ENCODE measurements around the gene EXOSC10.

The EXOSC10 gene

GRCh38 chr1:11099310-11100148, at the start of gene EXOSC10:
Gene EXOSC10, minus strand, starts transcription at chr1:11099869. Its CDS starts 38 bp downstream, at chr1:11099831.
- peak; percentile 84 for DNase-seq

GRCh38 chr1:11147197-11147770, 47.6 kb upstream of the EXOSC10 start:
- peak; percentile 31 for DNase-seq

GRCh38 chr1:11145741-11146140, 46.1 kb upstream of the EXOSC10 start:
- DNase-seq: no peak

- no peak for DNase-seq
These were observed 45.0 kb upstream of the EXOSC10 start for GRCh38 chr1:11144570-11145256.

GRCh38 chr1:11143907-11144306, 44.2 kb upstream of the EXOSC10 start:
- DNase-seq: no peak

- no peak for DNase-seq
These were observed 43.7 kb upstream of the EXOSC10 start for GRCh38 chr1:11143401-11143800.

GRCh38 chr1:11142618-11143391, 43.1 kb upstream of the EXOSC10 start:
- DNase-seq: no peak

GRCh38 chr1:11138952-11139351, 39.3 kb upstream of the EXOSC10 start:
- DNase-seq: no peak

GRCh38 chr1:11138029-11138428, 38.4 kb upstream of the EXOSC10 start:
- no peak for DNase-seq

- no peak for DNase-seq
These were observed 35.2 kb upstream of the EXOSC10 start for GRCh38 chr1:11134898-11135266.

- no peak for DNase-seq
These were observed 34.7 kb upstream of the EXOSC10 start for GRCh38 chr1:11134251-11134897.

GRCh38 chr1:11132563-11133293, 33.1 kb upstream of the EXOSC10 start:
- no peak for DNase-seq

- DNase-seq: no peak
These were observed 32.1 kb upstream of the EXOSC10 start for GRCh38 chr1:11131816-11132215.

GRCh38 chr1:11130406-11130805, 30.7 kb upstream of the EXOSC10 start:
- no peak for DNase-seq

GRCh38 chr1:11129649-11130390, 30.2 kb upstream of the EXOSC10 start:
- DNase-seq: no peak

GRCh38 chr1:11126569-11126968, 26.9 kb upstream of the EXOSC10 start:
- no peak for DNase-seq

GRCh38 chr1:11125931-11126330, 26.3 kb upstream of the EXOSC10 start:
- DNase-seq: no peak

- DNase-seq: no peak
These were observed 25.3 kb upstream of the EXOSC10 start for GRCh38 chr1:11124965-11125364.

GRCh38 chr1:11116318-11116717, 16.6 kb upstream of the EXOSC10 start:
- DNase-seq: no peak

GRCh38 chr1:11114966-11115365, 15.3 kb upstream of the EXOSC10 start:
- DNase-seq: no peak

Data from NCI-H146 (cell line).